A549 treated with CpdA at 1 μM for 4 hours (cell line): Measurements from ENCODE around the gene TUBB3. TPM values are rescaled to one million over a fixed set of nuclear protein-coding genes. Genes with fewer than 3 reads are reported as not detected.

Experiments used
- total RNA-seq: library from RNA; stranded (reverse); fragments of 200-300 nt; extraction: Qiagen RNA extraction; gene quantifications from 5 replicates; pipeline ENCODE4 v1.2.3, GENCODE V29; 2022; ENCODE audit warnings: low read depth

TUBB3 gene
- total RNA-seq = 177 to 263 TPM (median 233 TPM) in 5 replicates

GRCh38 chr16:89922884-89923639 is at the start of gene TUBB3:
Gene TUBB3 (plus strand): TSS chr16:89923342. CDS start chr16:89923402, 60 bp downstream.

GRCh38 chr16:89918453-89919347 is 4.4 kb upstream of the TUBB3 start, which contains the start of gene MC1R:
Gene MC1R (plus strand): TSS chr16:89918862. CDS start chr16:89919259, 397 bp downstream.

Other genes with a start within 250 kb of the TUBB3 start
- gene CDK10, start 236.7 kb upstream of the TUBB3 start, total RNA-seq = 39.4 to 73.0 TPM (median 62.4 TPM) in 5 replicates
- gene SPATA2L, start 221.6 kb upstream of the TUBB3 start, total RNA-seq = 7.6 to 11.7 TPM (median 10.9 TPM) in 5 replicates
- 3.6 to 5.6 TPM (median 4.3 TPM) in 5 replicates for gene VPS9D1, start 202.4 kb upstream of the TUBB3 start, total RNA-seq
- 15.7 to 18.2 TPM (median 17.5 TPM) in 5 replicates for gene ZNF276, start 201.8 kb upstream of the TUBB3 start, total RNA-seq
- 33.2 to 40.7 TPM (median 36.0 TPM) in 5 replicates for gene FANCA, start 106.7 kb upstream of the TUBB3 start, total RNA-seq
- 6.3 to 8.7 TPM (median 7.7 TPM) in 5 replicates for gene SPIRE2, start 94.9 kb upstream of the TUBB3 start, total RNA-seq
- gene TCF25, start 49.8 kb upstream of the TUBB3 start, total RNA-seq = 70.7 to 94.5 TPM (median 76.8 TPM) in 5 replicates
- gene MC1R, start 4.5 kb upstream of the TUBB3 start, total RNA-seq = 5.3 to 8.6 TPM (median 7.5 TPM) in 5 replicates
- gene DEF8, start 25.4 kb downstream of the TUBB3 start, total RNA-seq = 94.3 to 116 TPM (median 113 TPM) in 5 replicates
- 47.6 to 60.8 TPM (median 57.9 TPM) in 5 replicates for gene DBNDD1, start 96.1 kb downstream of the TUBB3 start, total RNA-seq
- not detected in 5 replicates for gene PRDM7, start 154.0 kb downstream of the TUBB3 start, total RNA-seq